ENCODE measurements around the gene ZNF230.

DNA sequence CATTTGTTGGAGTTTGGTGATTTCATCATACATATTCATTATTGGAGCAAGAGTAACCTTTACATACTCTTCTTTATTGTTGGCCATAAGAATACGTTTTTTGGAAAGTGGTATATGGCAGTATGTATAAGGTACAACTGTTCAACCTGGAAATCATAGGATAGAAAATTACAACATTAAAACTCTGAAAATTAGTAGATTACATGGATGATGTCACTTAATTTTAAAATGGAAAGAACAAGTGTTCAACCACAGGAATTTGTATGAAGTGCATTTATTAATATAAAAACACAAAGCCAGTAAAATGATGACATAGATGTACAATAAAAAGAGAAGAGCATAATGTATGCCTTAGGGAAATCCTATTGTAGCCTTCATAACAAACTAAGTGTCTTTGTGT, 26.0 kb upstream of the ZNF230 start:
- no peak for TF ChIP-seq GATA2 (IDR thresholded peaks at IDR 0.05; ENCODE audit: low read depth, low read length)
- TF ChIP-seq GATA3 (IDR thresholded peaks at IDR 0.05; ENCODE audit: low read depth, low read length): no peak

Data from SH-SY5Y (cell line).